HCT116 (cell line): ENCODE measurements around the gene DHX58. TPM values are rescaled to one million over a fixed set of nuclear protein-coding genes. Genes with fewer than 3 reads are reported as not detected.

Experiments used
- ATAC-seq: fragments of 200-7000 bp; cut with Tn5 transposase; 2 replicates; pipeline ENCODE4 v1.9.1; 2020; ENCODE audit warnings: mild to moderate bottlenecking, moderate library complexity
- BruUV-seq: library from RNA; stranded (reverse); fragments of 400-500 nt; replicated peaks from 2 replicates; lab custom pipeline; 2021; lab: Mats Ljungman, UMichigan
- CTCF ChIA-PET: fragments of 300-600 bp; sonication (Branson Sonifier 250); formaldehyde crosslinking; loops from one replicate; lab custom pipeline; 2021; ENCODE audit warnings: antibody characterized with exemption; lab: Charles Lee
- POLR2A ChIA-PET: fragments of 300-600, 350-600 bp; sonication (Branson Sonifier 250); formaldehyde crosslinking; loops from one replicate; lab custom pipeline; 2021; ENCODE audit warnings: antibody characterized with exemption; lab: Charles Lee
- RAD21 ChIA-PET, 2 experiments: fragments of 300-600 bp; sonication (Branson Sonifier 250); formaldehyde crosslinking; loops; one replicate each; lab custom pipeline; 2023; ENCODE audit warnings: low total read pairs in 2 of 2; ENCODE audit not compliant: uncharacterized antibody in 2 of 2, unreplicated experiment in 2 of 2, low non-redundant PET in 1 of 2; lab: Charles Lee
- DNase-seq: peaks from one replicate; pipeline ENCODE4 v3.0.0-alpha.2; 2010; ENCODE audit warnings: low read depth, low spot score
- H2AFZ ChIP-seq: fragments of 200-600 bp; shearing (Covaris generic), sonication (generic); 2 replicates; pipeline ENCODE4 v1.6.1; 2017; ENCODE audit warnings: low read depth, mixed run types, mixed read lengths, antibody characterized with exemption, low read length; ENCODE audit not compliant: poor library complexity, severe bottlenecking
- H3K27ac ChIP-seq: 2 replicates; pipeline ENCODE4 v1.5.1; 2012; ENCODE audit warnings: low read depth, low read length
- H3K27me3 ChIP-seq: fragments of 200-600 bp; sonication (generic); 2 replicates; pipeline ENCODE4 v1.6.1; 2016; ENCODE audit warnings: mixed run types, low read length, mixed read lengths; ENCODE audit not compliant: insufficient read depth
- H3K36me3 ChIP-seq, 2 experiments: fragments of 200-500 bp in 1 of 2; fragments of 200-600 bp in 1 of 2; sonication (Bioruptor generic) in 1 of 2; sonication (generic) in 1 of 2; 2 replicates each; pipeline versions ENCODE4 v1.5.1 to v1.6.1; 2014 to 2016; ENCODE audit warnings: low read length in 2 of 2, inconsistent platforms in 1 of 2, mixed read lengths in 1 of 2, mixed run types in 1 of 2; ENCODE audit not compliant: insufficient read depth in 2 of 2, control insufficient read depth in 1 of 2
- H3K4me1 ChIP-seq, 2 experiments: fragments of 200-600 bp in 1 of 2; sonication (generic) in 1 of 2; 2 replicates each; pipeline versions ENCODE4 v1.5.1 to v1.6.1; 2012 to 2017; ENCODE audit warnings: low read length in 2 of 2, inconsistent platforms in 1 of 2, mild to moderate bottlenecking in 1 of 2, mixed read lengths in 1 of 2, mixed run types in 1 of 2, moderate library complexity in 1 of 2; ENCODE audit not compliant: insufficient read depth in 2 of 2, control insufficient read depth in 1 of 2
- H3K4me2 ChIP-seq: fragments of 200-600 bp; sonication (generic); 2 replicates; pipeline ENCODE4 v1.6.1; 2017; ENCODE audit warnings: mixed run types, low read length, mixed read lengths
- H3K4me3 ChIP-seq, 2 experiments: fragments of 200-600 bp in 1 of 2; sonication (generic) in 1 of 2; replicated peaks in 1 of 2; 2 replicates each; pipeline ENCODE4 v1.5.1; 2011 to 2016; ENCODE audit warnings: low read length in 2 of 2, control low read depth in 1 of 2, low read depth in 1 of 2, mild to moderate bottlenecking in 1 of 2, mixed read lengths in 1 of 2, mixed run types in 1 of 2
- H3K79me2 ChIP-seq: fragments of 200-600 bp; sonication (generic); 2 replicates; pipeline ENCODE4 v1.6.1; 2017; ENCODE audit warnings: mild to moderate bottlenecking, mixed run types, low read length, moderate library complexity, mixed read lengths; ENCODE audit not compliant: insufficient read depth
- H3K9ac ChIP-seq: fragments of 200-600 bp; sonication (generic); 2 replicates; pipeline ENCODE4 v1.6.1; 2016; ENCODE audit warnings: low read length, mixed read lengths
- H3K9me2 ChIP-seq: fragments of 200-600 bp; sonication (generic), shearing (Covaris generic); 2 replicates; pipeline ENCODE4 v1.6.1; 2017; ENCODE audit warnings: mixed run types, mild to moderate bottlenecking, moderate library complexity; ENCODE audit not compliant: insufficient read depth
- H3K9me3 ChIP-seq, 2 experiments: fragments of 200-500 bp in 1 of 2; fragments of 200-600 bp in 1 of 2; sonication (Bioruptor generic) in 1 of 2; sonication (generic) in 1 of 2; 2 replicates each; pipeline ENCODE4 v1.6.1; 2014 to 2017; ENCODE audit warnings: low read length in 2 of 2, mixed read lengths in 2 of 2, inconsistent platforms in 1 of 2, low read depth in 1 of 2, mild to moderate bottlenecking in 1 of 2, mixed run types in 1 of 2, moderate library complexity in 1 of 2; ENCODE audit not compliant: control insufficient read depth in 1 of 2, insufficient read depth in 1 of 2
- H4K20me1 ChIP-seq: fragments of 200-600 bp; sonication (generic), shearing (Covaris generic); 2 replicates; pipeline ENCODE4 v1.6.1; 2017; ENCODE audit warnings: mixed run types, mild to moderate bottlenecking, moderate library complexity; ENCODE audit not compliant: insufficient read depth
- EGR1 ChIP-seq: IDR thresholded peaks from 2 replicates; pipeline ENCODE4 v1.6.1; 2012; ENCODE audit warnings: low read depth
- EZH2phosphoT487 ChIP-seq: fragments of 200-600 bp; IDR thresholded peaks from 2 replicates; pipeline ENCODE4 v1.6.1; 2018; ENCODE audit warnings: antibody characterized with exemption, borderline replicate concordance
- POLR2A ChIP-seq: IDR thresholded peaks from 2 replicates; pipeline ENCODE4 v1.7.0; 2011; ENCODE audit warnings: borderline replicate concordance; ENCODE audit not compliant: insufficient read depth, insufficient read length; ENCODE audit errors: extremely low read depth
- POLR2AphosphoS5 ChIP-seq: IDR thresholded peaks from 2 replicates; pipeline ENCODE4 v1.6.1; 2011; ENCODE audit warnings: mild to moderate bottlenecking, low read depth, low read length, moderate library complexity
- RAD21 ChIP-seq: IDR thresholded peaks from 2 replicates; pipeline ENCODE4 v1.6.1; 2012; ENCODE audit warnings: low read depth, mild to moderate bottlenecking
- SRF ChIP-seq: IDR thresholded peaks from 2 replicates; pipeline ENCODE4 v1.6.1; 2012; ENCODE audit warnings: low read depth
- TCF7L2 ChIP-seq: IDR thresholded peaks from 2 replicates; pipeline ENCODE4 v1.7.0; 2011; ENCODE audit warnings: borderline replicate concordance, inconsistent platforms; ENCODE audit not compliant: insufficient read depth, insufficient read length; ENCODE audit errors: extremely low read depth
- ZBTB33 ChIP-seq: IDR thresholded peaks from 2 replicates; pipeline ENCODE4 v1.6.1; 2011; ENCODE audit warnings: mild to moderate bottlenecking, low read length, moderate library complexity; ENCODE audit not compliant: insufficient replicate concordance; ENCODE audit errors: extremely low read depth
- ZNF274 ChIP-seq: fragments of 200-500 bp; sonication (Bioruptor generic); IDR thresholded peaks from 2 replicates; pipeline ENCODE4 v1.6.1; 2014; ENCODE audit warnings: mild to moderate bottlenecking, low read depth, low read length, inconsistent platforms
- intact Hi-C: fragments of 100-400 bp; cut with micrococcal nuclease; formaldehyde crosslinking; loops from 2 replicates; pipeline ENCODE4 v1.10.0; 2022
- total RNA-seq: library from RNA; stranded (reverse); gene quantifications from one replicate; pipeline ENCODE4 v1.2.1, GENCODE V29; 2021; ENCODE audit not compliant: unreplicated experiment

The DHX58 gene
- total RNA-seq, 1 experiment from 2014 or later = 1.2 TPM

- H2AFZ ChIP-seq = no peak overlapping the region
- H3K27me3 ChIP-seq = no peaks in the 10 kb centered on the region
- peak overlapping the region; percentile 33 to 51 for H3K4me3 ChIP-seq
- H3K9me2 ChIP-seq = no peaks in the 10 kb centered on the region
- no peaks in the 10 kb centered on the region for H4K20me1 ChIP-seq
- H3K79me2 ChIP-seq = no peaks in the 10 kb centered on the region
- DNase-seq (peak; percentile 74), ATAC-seq (peak; percentile 99)
- no TSS peak for BruUV-seq
- H3K9me3 ChIP-seq = no peaks in the 10 kb centered on the region
- H3K27ac ChIP-seq = no peak overlapping the region; the same call in 1 of the 2 replicates
- H3K9ac ChIP-seq = peak overlapping the region; percentile 43; the same call in 1 of the 2 replicates
- TF ChIP-seq EGR1 = no peak
- TF ChIP-seq POLR2AphosphoS5 = peak; percentile 66
- intact Hi-C loops = no loop called here
- H3K4me1 ChIP-seq = peaks cover 7 to 15% of the 10 kb centered on the region in 2 experiments; a peak in 3 of 4 replicates
- ChIA-PET POLR2A (interaction anchor here (1.4 kb wide), 1 partner anchor 53 kb away, joined by 3 read pairs; no protein-coding TSS in a partner anchor), CTCF (interaction anchor here (0.9 to 1.3 kb wide), 3 partner anchors 10 to 47 kb away, joined by 3 read pairs; no protein-coding TSS in a partner anchor), RAD21 (interaction anchor here in 1 of 2 experiments (0.7 kb wide), 1 partner anchor 72 kb away, joined by 6 read pairs; no protein-coding TSS in a partner anchor)
- H3K36me3 ChIP-seq = no peaks in the 10 kb centered on the region
- H3K4me2 ChIP-seq = peak overlapping the region; percentile 82
Observed at GRCh38 chr17:42107597-42108576, 4.6 kb downstream of the DHX58 start.

- H3K4me2 ChIP-seq = peak overlapping the region; percentile 82
- TF ChIP-seq RAD21 = no peak
- no peak for TF ChIP-seq POLR2AphosphoS5
- TF ChIP-seq POLR2A = no peak
- no peak for TF ChIP-seq SRF
- no peak for TF ChIP-seq EZH2phosphoT487
- TF ChIP-seq TCF7L2 = no peak
- no peak for TF ChIP-seq EGR1
- TF ChIP-seq ZNF274 = no peak
- no peak for TF ChIP-seq ZBTB33
- TF ChIP-seq, all 23 proteins: peak for 0
- intact Hi-C loops = no loop called here
- peak overlapping the region; percentile 43; the same call in 1 of the 2 replicates for H3K9ac ChIP-seq
- BruUV-seq = no TSS peak
- peak overlapping the region; percentile 33 to 51 for H3K4me3 ChIP-seq
- H3K79me2 ChIP-seq = no peaks in the 10 kb centered on the region
- no peaks in the 10 kb centered on the region for H3K27me3 ChIP-seq
- DNase-seq = no peak
- H3K27ac ChIP-seq = no peak overlapping the region
- H3K9me3 ChIP-seq = no peaks in the 10 kb centered on the region
- ChIA-PET POLR2A (interaction anchor here (0.6 to 1.4 kb wide), 2 partner anchors 9 to 53 kb away, joined by 3 read pairs; partner anchors contain the start of gene ZNF385C), RAD21 (interaction anchor here in 1 of 2 experiments (0.5 kb wide), 1 partner anchor 83 kb away, joined by 7 read pairs; no protein-coding TSS in a partner anchor), CTCF (interaction anchor here (0.7 to 1.3 kb wide), 2 partner anchors 10 to 87 kb away, joined by 3 read pairs; partner anchors contain the start of gene NKIRAS2)
- ATAC-seq = no peak
- peaks cover 7 to 15% of the 10 kb centered on the region in 2 experiments; a peak in 3 of 4 replicates for H3K4me1 ChIP-seq
- H3K9me2 ChIP-seq = no peaks in the 10 kb centered on the region
- no peak overlapping the region for H2AFZ ChIP-seq
- no peaks in the 10 kb centered on the region for H4K20me1 ChIP-seq
- no peaks in the 10 kb centered on the region for H3K36me3 ChIP-seq
Observed at GRCh38 chr17:42107124-42107523, 5.4 kb downstream of the DHX58 start.
